ENCODE data around the gene CAPN11. TPM values are rescaled to one million over a fixed set of nuclear protein-coding genes. Genes with fewer than 3 reads are reported as not detected.
A peak's percentile ranks its signal among the peaks of the same experiment; 100 is the strongest.

Gene CAPN11
- total and polyA plus RNA-seq, 9 of the 15 experiments (the other 6 are each of a cell fraction or from before 2014, with no cell fraction given), result 0.03 to 0.61 (median 0.17) TPM; not detected in 1

- TF ChIP-seq BMI1 (IDR thresholded peaks at IDR 0.05; ENCODE audit: low read length), result no peak
- TF ChIP-seq POLR2AphosphoS5 (IDR thresholded peaks at IDR 0.05; ENCODE audit: control insufficient read depth, insufficient read depth, low read depth, low read length), result no peak
- peak; percentile 72; the same call in 1 of the 2 replicates for TF ChIP-seq VEZF1 (CRISPR knock-in tag; IDR thresholded peaks at IDR 0.05)
- TF ChIP-seq ATF3 (IDR thresholded peaks at IDR 0.05), result no peak
- no peak for TF ChIP-seq ATF3 (CRISPR knock-in tag; conservative IDR thresholded peaks at IDR 0.05)
- TF ChIP-seq ZBTB1 (CRISPR knock-in tag; IDR thresholded peaks at IDR 0.05; ENCODE audit: borderline replicate concordance, low read depth), result no peak
- TF ChIP-seq HLTF (IDR thresholded peaks at IDR 0.05), result no peak
- no peak for TF ChIP-seq ZNF174 (CRISPR knock-in tag; IDR thresholded peaks at IDR 0.05)
- 0 out of 2 replicates have a peak, but pooled peaks have one; percentile 31 for TF ChIP-seq GTF2F1 (IDR thresholded peaks at IDR 0.05; ENCODE audit: low read depth, low read length)
- TF ChIP-seq GTF2E2 (tag; IDR thresholded peaks at IDR 0.05), result no peak
- no peak for TF ChIP-seq YBX1 (IDR thresholded peaks at IDR 0.05)
- TF ChIP-seq HCFC1 (IDR thresholded peaks at IDR 0.05; ENCODE audit: low read depth, low read length), result peak; percentile 94
- no peak for TF ChIP-seq ZNF133 (CRISPR knock-in tag; IDR thresholded peaks at IDR 0.05)
- TF ChIP-seq ZNF197 (CRISPR knock-in tag; IDR thresholded peaks at IDR 0.05; ENCODE audit: low read depth), result 0 out of 2 replicates have a peak, but pooled peaks have one; percentile 35
- no peak for TF ChIP-seq TSC22D4 (tag; IDR thresholded peaks at IDR 0.05)
- 0 out of 2 replicates have a peak, but pooled peaks have one; percentile 13 for TF ChIP-seq ZNF589 (CRISPR knock-in tag; IDR thresholded peaks at IDR 0.05; ENCODE audit: low read depth)
- TF ChIP-seq TAL1 (IDR thresholded peaks at IDR 0.05), result no peak
- TF ChIP-seq CREBBP (IDR thresholded peaks at IDR 0.05; ENCODE audit: low read depth, low read length), result no peak
- no peak for TF ChIP-seq FOXM1 (IDR thresholded peaks at IDR 0.05; ENCODE audit: low read depth)
- TF ChIP-seq FOXM1 (CRISPR knock-in tag; IDR thresholded peaks at IDR 0.05; ENCODE audit: low read depth), result no peak
- TF ChIP-seq CTCF (IDR thresholded peaks at IDR 0.05 in 2 of 3, conservative IDR thresholded peaks at IDR 0.05 in 1 of 3; ENCODE audit: insufficient read depth in 2 of 3, low read depth in 1 of 3, low read length in 3 of 3), result 0 out of 6 replicates have a peak, but pooled peaks of 1 of the 3 experiments have one; percentile 11
- no peak for TF ChIP-seq CEBPG (CRISPR knock-in tag; IDR thresholded peaks at IDR 0.05)
- no peak for TF ChIP-seq CEBPG (tag; conservative IDR thresholded peaks at IDR 0.05 in 1 of 2, IDR thresholded peaks at IDR 0.05 in 1 of 2)
Observed at GRCh38 chr6:44133003-44133931, 25.4 kb upstream of the CAPN11 start (continued).

Data from K562 (cell line).